HepG2 (cell line): Measurements from ENCODE around the gene NPHP3. TPM values are rescaled to one million over a fixed set of nuclear protein-coding genes. Genes with fewer than 3 reads are reported as not detected.

Experiments used
- ATAC-seq: fragments of 200-7000 bp; cut with Tn5 transposase; 3 replicates; pipeline ENCODE4 v1.9.1; 2020; ENCODE audit warnings: mild to moderate bottlenecking, moderate library complexity
- BruUV-seq: library from RNA; stranded (reverse); fragments of 400-500 nt; replicated peaks from 2 replicates; lab custom pipeline; 2021; lab: Mats Ljungman, UMichigan
- CTCF ChIA-PET: fragments of 300-600 bp; formaldehyde crosslinking; extraction: SDS; loops from one replicate; lab custom pipeline; 2021; ENCODE audit warnings: low total read pairs, inconsistent platforms, low intra/inter-chr PET ratio; lab: Yijun Ruan, JAX
- POLR2A ChIA-PET: fragments of 350-600 bp; sonication (Branson Sonifier 250); formaldehyde crosslinking; loops from one replicate; lab custom pipeline; 2020; ENCODE audit warnings: antibody characterized with exemption, inconsistent platforms; lab: Yijun Ruan, JAX
- DNase-seq: peaks from one replicate; pipeline ENCODE4 v3.0.0-alpha.2; 2015; ENCODE audit warnings: low spot score
- FAIRE-seq: peaks from 3 replicates; lab custom pipeline; 2011; peaks lifted over from hg19 to GRCh38; lab: Jason Lieb, UNC
- H2AFZ ChIP-seq: one replicate; pipeline ENCODE4 v1.6.1; 2011; ENCODE audit warnings: low read length, inconsistent platforms
- H3K27ac ChIP-seq: fragments of 300-600 bp; 3 replicates; pipeline ENCODE4 v1.8.0; 2011; ENCODE audit warnings: mixed run types, mild to moderate bottlenecking, mixed read lengths, low read length, inconsistent platforms; ENCODE audit not compliant: insufficient read depth; ENCODE audit errors: extremely low read length
- H3K27me3 ChIP-seq, 2 experiments: fragments of 200-600 bp in 1 of 2; 2 replicates in 1 of 2; 3 replicates in 1 of 2; pipeline versions ENCODE4 v1.6.0 to v1.8.0; 2011; ENCODE audit warnings: low read length in 2 of 2, mild to moderate bottlenecking in 2 of 2, moderate library complexity in 2 of 2, inconsistent platforms in 1 of 2; ENCODE audit not compliant: insufficient read depth in 2 of 2, control insufficient read depth in 1 of 2
- H3K36me3 ChIP-seq, 2 experiments: fragments of 200-600 bp in 1 of 2; replicated peaks in 1 of 2; 2 replicates in 1 of 2; 3 replicates in 1 of 2; pipeline versions ENCODE4 v1.5.1 to v1.8.0; 2011; ENCODE audit warnings: low read length in 2 of 2, inconsistent platforms in 1 of 2; ENCODE audit not compliant: insufficient read depth in 2 of 2, control insufficient read depth in 1 of 2
- H3K4me1 ChIP-seq: 2 replicates; pipeline ENCODE4 v1.5.1; 2012; ENCODE audit warnings: low read length, inconsistent platforms; ENCODE audit not compliant: insufficient read depth
- H3K4me2 ChIP-seq: 2 replicates; pipeline ENCODE4 v1.6.0; 2011; ENCODE audit warnings: low read depth, low read length, inconsistent platforms
- H3K4me3 ChIP-seq, 3 experiments: fragments of 200-600 bp in 1 of 3; sonication (generic), shearing (Covaris generic) in 1 of 3; replicated peaks in 1 of 3; 2 replicates each; pipeline ENCODE4 v1.5.1; 2011 to 2016; ENCODE audit warnings: low read length in 3 of 3, inconsistent platforms in 2 of 3, low read depth in 2 of 3, mild to moderate bottlenecking in 2 of 3, control low read depth in 1 of 3, mixed read lengths in 1 of 3; ENCODE audit not compliant: insufficient read depth in 1 of 3
- H3K79me2 ChIP-seq: one replicate; pipeline ENCODE4 v1.6.1; 2011; ENCODE audit warnings: low read length, inconsistent platforms; ENCODE audit not compliant: insufficient read depth
- H3K9ac ChIP-seq: 2 replicates; pipeline ENCODE4 v1.6.0; 2011; ENCODE audit warnings: mild to moderate bottlenecking, low read depth, low read length, inconsistent platforms; ENCODE audit not compliant: insufficient read depth
- H3K9me3 ChIP-seq: 2 replicates; pipeline ENCODE4 v1.5.1; 2012; ENCODE audit warnings: mild to moderate bottlenecking, low read length
- H4K20me1 ChIP-seq: 2 replicates; pipeline ENCODE4 v1.6.0; 2011; ENCODE audit warnings: inconsistent platforms, mild to moderate bottlenecking, low read length, moderate library complexity; ENCODE audit not compliant: insufficient read depth
- CEBPZ ChIP-seq: IDR thresholded peaks from 2 replicates; pipeline ENCODE4 v1.6.1; 2012; ENCODE audit warnings: low read length, improper control_type of control experiment
- DR1 ChIP-seq: sonication (generic); formaldehyde crosslinking; IDR thresholded peaks from 2 replicates; pipeline ENCODE4 v1.8.0; 2021; ENCODE audit warnings: mild to moderate bottlenecking, missing genetic modification reagents, inconsistent platforms
- EP300 ChIP-seq, 3 experiments: sonication (generic) in 1 of 3; formaldehyde crosslinking in 1 of 3; IDR thresholded peaks; 2 replicates each; pipeline versions ENCODE4 v1.5.1 to v1.6.1; 2011 to 2020; ENCODE audit warnings: low read depth in 2 of 3, low read length in 2 of 3, borderline replicate concordance in 1 of 3, improper control_type of control experiment in 1 of 3, mild to moderate bottlenecking in 1 of 3, missing genetic modification reagents in 1 of 3, moderate library complexity in 1 of 3
- HOXD1 ChIP-seq: sonication (generic); formaldehyde crosslinking; IDR thresholded peaks from 2 replicates; pipeline ENCODE4 v1.5.0; 2020; ENCODE audit warnings: missing genetic modification reagents
- ISL2 ChIP-seq: sonication (generic); formaldehyde crosslinking; IDR thresholded peaks from 2 replicates; pipeline ENCODE4 v1.5.0; 2020; ENCODE audit warnings: missing genetic modification reagents
- MXD1 ChIP-seq: sonication (generic); formaldehyde crosslinking; IDR thresholded peaks from 2 replicates; pipeline ENCODE4 v1.4.0; 2020; ENCODE audit warnings: mild to moderate bottlenecking, missing genetic modification reagents
- PPARG ChIP-seq: conservative IDR thresholded peaks from 2 replicates; pipeline ENCODE4 v1.6.1; 2016; ENCODE audit warnings: missing biosample characterization, missing genetic modification reagents
- RBAK ChIP-seq: sonication (generic); formaldehyde crosslinking; IDR thresholded peaks from 2 replicates; pipeline ENCODE4 v1.5.1; 2020; ENCODE audit warnings: mild to moderate bottlenecking, missing genetic modification reagents
- TRIM24 ChIP-seq: sonication (generic); formaldehyde crosslinking; IDR thresholded peaks from 2 replicates; pipeline ENCODE4 v1.8.0; 2022; ENCODE audit warnings: mild to moderate bottlenecking, missing genetic modification reagents
- ZFP36L2 ChIP-seq: sonication (generic); formaldehyde crosslinking; IDR thresholded peaks from 2 replicates; pipeline ENCODE4 v1.4.0; 2020; ENCODE audit warnings: missing genetic modification reagents
- ZNF350 ChIP-seq: sonication (generic); formaldehyde crosslinking; IDR thresholded peaks from 2 replicates; pipeline ENCODE4 v1.4.0; 2020; ENCODE audit warnings: mild to moderate bottlenecking, low read depth, missing genetic modification reagents, borderline replicate concordance
- in situ Hi-C: cut with HindIII; loops from 2 replicates; pipeline ENCODE4 v1.10.0; 2017; ENCODE audit warnings: low pct_unique_long_range_greater_than_20kb; ENCODE audit not compliant: extremely low pct_ligation_motif_present
- intact Hi-C: fragments of 100-400 bp; cut with micrococcal nuclease; formaldehyde crosslinking; loops from one replicate; pipeline ENCODE4 v1.10.0; 2022; ENCODE audit not compliant: unreplicated experiment
- polyA plus RNA-seq, 8 experiments: library from polyadenylated mRNA; depleted of rRNA in 3 of 8; stranded (reverse) in 7 of 8; unstranded in 1 of 8; fragments of >200 nt; fragmentation: Illumina TruSeq in 4 of 8; extraction: Trizol in 4 of 8; gene quantifications; 2 replicates each; pipeline versions ENCODE4 v1.2.1 to v1.2.3, GENCODE V29; 2011 to 2016; ENCODE audit warnings: low read depth in 4 of 8, missing spikeins in 1 of 8, mixed read lengths in 1 of 8; ENCODE audit not compliant: insufficient read depth in 1 of 8
- total RNA-seq, 5 experiments: library from RNA; depleted of rRNA; stranded (reverse); fragments of >200 nt; fragmentation: Illumina TruSeq; extraction: Trizol; gene quantifications; 2 replicates each; pipeline ENCODE4 v1.2.3, GENCODE V29; 2016; ENCODE audit warnings: low read depth in 1 of 5
- TF ChIP-seq, protein P1 (sequence below): sonication (generic); formaldehyde crosslinking; IDR thresholded peaks from 2 replicates; pipeline ENCODE4 v1.4.0; 2020; ENCODE audit warnings: missing genetic modification reagents, borderline replicate concordance

The NPHP3 gene
- total and polyA plus RNA-seq, 2 of the 13 experiments (the other 11 are each of a cell fraction or from before 2014, with no cell fraction given), result 11.0 to 20.2 TPM

- no peaks in the 10 kb centered on the region for H3K9me3 ChIP-seq
- H3K4me1 ChIP-seq, result no peaks in the 10 kb centered on the region
- POLR2A ChIA-PET, result interaction anchor here (1.0 to 1.3 kb wide), 2 partner anchors 21 to 24 kb away, joined by 3 to 5 read pairs; partner anchors contain the start of gene UBA5
- H4K20me1 ChIP-seq, result no peaks in the 10 kb centered on the region
- no peak overlapping the region for H3K9ac ChIP-seq
- no peak overlapping the region for H3K4me2 ChIP-seq
- DNase-seq (no peak), FAIRE-seq (no peak), ATAC-seq (no peak)
- in situ Hi-C loops (no loop called here), intact Hi-C loops (no loop called here)
- peaks cover 6 to 35% of the 10 kb centered on the region in 2 experiments for H3K36me3 ChIP-seq
- no peaks in the 10 kb centered on the region for H3K27me3 ChIP-seq
- no peak overlapping the region for H2AFZ ChIP-seq
- no peaks in the 10 kb centered on the region for H3K79me2 ChIP-seq
- TF ChIP-seq PPARG (CRISPR knock-in tag) (no peak), HOXD1 (no peak), DR1 (CRISPR knock-in tag) (no peak), MXD1 (no peak), TRIM24 (CRISPR knock-in tag) (no peak), ZFP36L2 (CRISPR knock-in tag) (no peak), EP300 (IDR thresholded peaks at IDR 0.05; ENCODE audit: low read depth in 2 of 2, low read length in 2 of 2) (no peak), EP300 (CRISPR knock-in tag; IDR thresholded peaks at IDR 0.05; ENCODE audit: borderline replicate concordance) (no peak), ISL2 (CRISPR knock-in tag) (no peak), CEBPZ (no peak), ZNF350 (no peak), RBAK (CRISPR knock-in tag) (no peak)
- TF ChIP-seq, protein P1, sequence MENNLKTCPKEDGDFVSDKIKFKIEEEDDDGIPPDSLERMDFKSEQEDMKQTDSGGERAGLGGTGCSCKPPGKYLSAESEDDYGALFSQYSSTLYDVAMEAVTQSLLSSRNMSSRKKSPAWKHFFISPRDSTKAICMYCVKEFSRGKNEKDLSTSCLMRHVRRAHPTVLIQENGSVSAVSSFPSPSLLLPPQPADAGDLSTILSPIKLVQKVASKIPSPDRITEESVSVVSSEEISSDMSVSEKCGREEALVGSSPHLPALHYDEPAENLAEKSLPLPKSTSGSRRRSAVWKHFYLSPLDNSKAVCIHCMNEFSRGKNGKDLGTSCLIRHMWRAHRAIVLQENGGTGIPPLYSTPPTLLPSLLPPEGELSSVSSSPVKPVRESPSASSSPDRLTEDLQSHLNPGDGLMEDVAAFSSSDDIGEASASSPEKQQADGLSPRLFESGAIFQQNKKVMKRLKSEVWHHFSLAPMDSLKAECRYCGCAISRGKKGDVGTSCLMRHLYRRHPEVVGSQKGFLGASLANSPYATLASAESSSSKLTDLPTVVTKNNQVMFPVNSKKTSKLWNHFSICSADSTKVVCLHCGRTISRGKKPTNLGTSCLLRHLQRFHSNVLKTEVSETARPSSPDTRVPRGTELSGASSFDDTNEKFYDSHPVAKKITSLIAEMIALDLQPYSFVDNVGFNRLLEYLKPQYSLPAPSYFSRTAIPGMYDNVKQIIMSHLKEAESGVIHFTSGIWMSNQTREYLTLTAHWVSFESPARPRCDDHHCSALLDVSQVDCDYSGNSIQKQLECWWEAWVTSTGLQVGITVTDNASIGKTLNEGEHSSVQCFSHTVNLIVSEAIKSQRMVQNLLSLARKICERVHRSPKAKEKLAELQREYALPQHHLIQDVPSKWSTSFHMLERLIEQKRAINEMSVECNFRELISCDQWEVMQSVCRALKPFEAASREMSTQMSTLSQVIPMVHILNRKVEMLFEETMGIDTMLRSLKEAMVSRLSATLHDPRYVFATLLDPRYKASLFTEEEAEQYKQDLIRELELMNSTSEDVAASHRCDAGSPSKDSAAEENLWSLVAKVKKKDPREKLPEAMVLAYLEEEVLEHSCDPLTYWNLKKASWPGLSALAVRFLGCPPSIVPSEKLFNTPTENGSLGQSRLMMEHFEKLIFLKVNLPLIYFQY (CRISPR knock-in tag), result no peak
- no peak overlapping the region for H3K4me3 ChIP-seq
- CTCF ChIA-PET, result no interaction called here
- no peak overlapping the region for H3K27ac ChIP-seq
- no TSS peak for BruUV-seq
These were observed 40.0 kb downstream of the NPHP3 start for GRCh38 chr3:132682201-132682600.
